MM.1S (cell line): Measurements from ENCODE around the gene GIT1.
A peak's percentile ranks its signal among the peaks of the same experiment; 100 is the strongest.

Experiments used
- DNase-seq: peaks from one replicate; pipeline ENCODE4 v3.0.0-alpha.2; 2015
- H2AFZ ChIP-seq: fragments of 300-600 bp; sonication (generic); 2 replicates; pipeline ENCODE4 v1.6.0; 2016; ENCODE audit warnings: antibody characterized with exemption, low read length
- H3F3A ChIP-seq: fragments of 300-600 bp; sonication (generic); 2 replicates; pipeline ENCODE4 v1.6.1; 2016; ENCODE audit warnings: mild to moderate bottlenecking, antibody characterized with exemption, low read length, moderate library complexity, mixed read lengths; ENCODE audit not compliant: insufficient read depth
- H3K27ac ChIP-seq: fragments of 300-600 bp; sonication (generic); 2 replicates; pipeline ENCODE4 v1.5.1; 2016; ENCODE audit warnings: mild to moderate bottlenecking, low read length
- H3K27me3 ChIP-seq: fragments of 300-600 bp; sonication (generic); replicated peaks from 2 replicates; pipeline ENCODE4 v1.6.0; 2016; ENCODE audit warnings: low read length; ENCODE audit not compliant: insufficient read depth
- H3K36me3 ChIP-seq: fragments of 300-600 bp; sonication (generic); replicated peaks from 2 replicates; pipeline ENCODE4 v1.6.1; 2016; ENCODE audit warnings: mild to moderate bottlenecking, low read length, mixed read lengths; ENCODE audit not compliant: insufficient read depth
- H3K4me1 ChIP-seq: fragments of 300-600 bp; sonication (generic); 2 replicates; pipeline ENCODE4 v1.6.1; 2016; ENCODE audit warnings: low read length, mixed read lengths
- H3K4me2 ChIP-seq: fragments of 300-600 bp; sonication (generic); 2 replicates; pipeline ENCODE4 v1.6.0; 2016; ENCODE audit warnings: low read depth, low read length
- H3K4me3 ChIP-seq: fragments of 300-600 bp; sonication (generic); 2 replicates; pipeline ENCODE4 v1.5.1; 2016; ENCODE audit warnings: low read length, mixed read lengths
- H3K79me2 ChIP-seq: fragments of 300-600 bp; sonication (generic); 2 replicates; pipeline ENCODE4 v1.6.1; 2016; ENCODE audit warnings: mixed run types, low read length, mixed read lengths
- H3K9ac ChIP-seq: fragments of 300-600 bp; sonication (generic); 2 replicates; pipeline ENCODE4 v1.6.1; 2016; ENCODE audit warnings: low read length, mixed read lengths
- H3K9me2 ChIP-seq: fragments of 300-600 bp; sonication (generic); replicated peaks from 2 replicates; pipeline ENCODE4 v1.6.1; 2016; ENCODE audit warnings: mild to moderate bottlenecking, low read length, mixed read lengths; ENCODE audit not compliant: insufficient read depth
- H3K9me3 ChIP-seq: fragments of 300-600 bp; sonication (generic); replicated peaks from 2 replicates; pipeline ENCODE4 v1.6.1; 2016; ENCODE audit warnings: mild to moderate bottlenecking, low read length, mixed read lengths; ENCODE audit not compliant: insufficient read depth
- H4K20me1 ChIP-seq: fragments of 300-600 bp; sonication (generic); 2 replicates; pipeline ENCODE4 v1.6.1; 2016; ENCODE audit warnings: mild to moderate bottlenecking, low read length, moderate library complexity, mixed read lengths; ENCODE audit not compliant: insufficient read depth
- CTCF ChIP-seq: fragments of 300-600 bp; sonication (generic); IDR thresholded peaks from 2 replicates; pipeline ENCODE4 v1.5.1; 2016; ENCODE audit warnings: antibody characterized with exemption, low read length, mixed read lengths
- EZH2 ChIP-seq: fragments of 300-600 bp; sonication (generic); optimal IDR thresholded peaks from 2 replicates; pipeline ENCODE3; 2017; ENCODE audit warnings: low read depth, mild to moderate bottlenecking, antibody characterized with exemption, low read length, mixed read lengths
- EZH2phosphoT487 ChIP-seq: fragments of 300-600 bp; sonication (generic); IDR thresholded peaks from 2 replicates; pipeline ENCODE4 v1.6.1; 2018; ENCODE audit warnings: antibody characterized with exemption, low read length

GIT1 gene

GRCh38 chr17:29620271-29620670 is 30.8 kb upstream of the GIT1 start:
- peaks cover 32% of the 10 kb centered on the region for H3K4me1 ChIP-seq
- peaks cover 15% of the 10 kb centered on the region; the same call in 1 of the 2 replicates for H3F3A ChIP-seq
- no peaks in the 10 kb centered on the region for H3K9me2 ChIP-seq
- no peak overlapping the region for H3K4me2 ChIP-seq
- no peak overlapping the region for H3K9ac ChIP-seq
- no peak for TF ChIP-seq CTCF
- H3K4me3 ChIP-seq, result no peak overlapping the region
- H4K20me1 ChIP-seq, result no peaks in the 10 kb centered on the region
- H3K27ac ChIP-seq, result no peak overlapping the region
- peaks cover 6% of the 10 kb centered on the region for H3K27me3 ChIP-seq
- H3K36me3 ChIP-seq, result no peaks in the 10 kb centered on the region
- no peak for DNase-seq
- H3K79me2 ChIP-seq, result no peaks in the 10 kb centered on the region
- H3K9me3 ChIP-seq, result no peaks in the 10 kb centered on the region
- no peak overlapping the region for H2AFZ ChIP-seq

DNA sequence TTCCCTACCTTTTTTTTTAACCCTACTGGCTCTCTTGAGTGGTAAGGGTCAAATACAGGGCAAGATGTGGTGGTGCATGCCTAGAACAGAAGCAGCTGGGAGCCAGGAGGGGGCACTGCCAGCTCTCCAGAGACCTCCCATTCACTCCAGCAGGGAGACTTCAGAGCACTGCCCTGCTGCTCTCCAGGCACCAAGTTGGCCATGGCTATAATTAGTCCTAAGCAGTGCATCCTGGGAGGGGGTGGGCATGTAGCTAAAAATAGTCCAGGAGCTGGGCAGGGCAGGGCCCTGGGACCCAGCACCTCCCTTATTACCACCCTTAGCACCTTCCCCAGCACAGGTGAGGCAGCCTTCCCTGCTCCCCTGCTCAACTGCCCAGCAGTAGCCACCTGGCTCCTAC is 29.8 kb upstream of the GIT1 start:
- TF ChIP-seq EZH2phosphoT487 (no peak), CTCF (peak; percentile 27), EZH2 (no peak)
- peaks cover 40% of the 10 kb centered on the region for H3K4me1 ChIP-seq
- H3K36me3 ChIP-seq, result no peaks in the 10 kb centered on the region
- H3K27me3 ChIP-seq, result peaks cover 11% of the 10 kb centered on the region
- H2AFZ ChIP-seq, result no peak overlapping the region
- no peak overlapping the region for H3K4me2 ChIP-seq
- no peaks in the 10 kb centered on the region for H3K79me2 ChIP-seq
- no peak overlapping the region for H3K4me3 ChIP-seq
- H3K9ac ChIP-seq, result no peak overlapping the region
- H3K9me2 ChIP-seq, result no peaks in the 10 kb centered on the region
- H3F3A ChIP-seq, result peaks cover 15% of the 10 kb centered on the region; the same call in 1 of the 2 replicates
- H3K27ac ChIP-seq, result no peak overlapping the region
- no peaks in the 10 kb centered on the region for H3K9me3 ChIP-seq
- DNase-seq, result peak; percentile 31
- no peaks in the 10 kb centered on the region for H4K20me1 ChIP-seq

GRCh38 chr17:29618272-29619065 is 29.0 kb upstream of the GIT1 start:
- peaks cover 44% of the 10 kb centered on the region for H3K4me1 ChIP-seq

More at GRCh38 chr17:29618272-29619065, 29.0 kb upstream of the GIT1 start:
- Histone ChIP-seq H2AFZ (peak overlapping the region; percentile 89), H3K9me2 (no peaks in the 10 kb centered on the region), H3K9ac (peak overlapping the region; percentile 92; the same call in 1 of the 2 replicates), H4K20me1 (no peaks in the 10 kb centered on the region), H3K27ac (no peak overlapping the region), H3K4me3 (peak overlapping the region; percentile 78), H3K9me3 (no peaks in the 10 kb centered on the region), H3K4me2 (peak overlapping the region; percentile 99), H3K27me3 (peaks cover 11% of the 10 kb centered on the region), H3K36me3 (no peaks in the 10 kb centered on the region), H3F3A (peaks cover 15% of the 10 kb centered on the region; the same call in 1 of the 2 replicates), H3K79me2 (no peaks in the 10 kb centered on the region)
- no peak for TF ChIP-seq CTCF
- TF ChIP-seq EZH2, result no peak
- TF ChIP-seq EZH2phosphoT487, result no peak
- DNase-seq, result no peak
